Ectodermal cell (in vitro differentiated cells): ENCODE measurements around the gene KRT4. TPM values are rescaled to one million over a fixed set of nuclear protein-coding genes. Genes with fewer than 3 reads are reported as not detected.
"Not testable (repeated sequence)": the region's sequence is repeated elsewhere in the genome, so short reads cannot be mapped to it uniquely, and the experiment has no call there.

ENCODE experiments used
- H3K27ac ChIP-seq: 2 replicates; pipeline ENCODE4 v1.7.0; 2013; ENCODE audit warnings: mild to moderate bottlenecking, low read depth, low read length; ENCODE audit not compliant: insufficient read depth, poor library complexity, severe bottlenecking
- H3K27me3 ChIP-seq: 2 replicates; pipeline ENCODE4 v1.7.0; 2013; ENCODE audit warnings: mild to moderate bottlenecking, low read length; ENCODE audit not compliant: insufficient read depth, control insufficient read depth, poor library complexity, severe bottlenecking
- H3K36me3 ChIP-seq: one replicate; pipeline ENCODE4 v1.7.0; 2013; ENCODE audit warnings: low read length; ENCODE audit not compliant: control insufficient read depth, insufficient read depth
- H3K4me1 ChIP-seq: one replicate; pipeline ENCODE4 v1.7.0; 2013; ENCODE audit warnings: low read length; ENCODE audit not compliant: control insufficient read depth, insufficient read depth
- H3K4me3 ChIP-seq: 2 replicates; pipeline ENCODE4 v1.7.0; 2013; ENCODE audit warnings: low read depth, low read length, control low read depth; ENCODE audit not compliant: insufficient read depth
- H3K9me3 ChIP-seq: 2 replicates; pipeline ENCODE4 v1.7.0; 2013; ENCODE audit warnings: mild to moderate bottlenecking, low read length, moderate library complexity; ENCODE audit not compliant: control insufficient read depth
- WGBS, 2 experiments: methylation state at CpG; one replicate each; pipeline ENCODE4 v1.1.7; 2013; ENCODE audit warnings: missing lambda C conversion rate in 2 of 2; 5-methylcytosine and 5-hydroxymethylcytosine counted together
- polyA plus RNA-seq, 4 experiments: library from polyadenylated mRNA; stranded (reverse); fragments of 50-300 nt; gene quantifications; one replicate each; pipeline ENCODE4 v1.2.3, GENCODE V29; 2013

The KRT4 gene
- polyA plus RNA-seq (2013, experiment 1 of 4): not detected
- polyA plus RNA-seq (2013, experiment 2 of 4): not detected
- not detected for polyA plus RNA-seq (2013, experiment 3 of 4)
- polyA plus RNA-seq (2013, experiment 4 of 4): not detected

DNA sequence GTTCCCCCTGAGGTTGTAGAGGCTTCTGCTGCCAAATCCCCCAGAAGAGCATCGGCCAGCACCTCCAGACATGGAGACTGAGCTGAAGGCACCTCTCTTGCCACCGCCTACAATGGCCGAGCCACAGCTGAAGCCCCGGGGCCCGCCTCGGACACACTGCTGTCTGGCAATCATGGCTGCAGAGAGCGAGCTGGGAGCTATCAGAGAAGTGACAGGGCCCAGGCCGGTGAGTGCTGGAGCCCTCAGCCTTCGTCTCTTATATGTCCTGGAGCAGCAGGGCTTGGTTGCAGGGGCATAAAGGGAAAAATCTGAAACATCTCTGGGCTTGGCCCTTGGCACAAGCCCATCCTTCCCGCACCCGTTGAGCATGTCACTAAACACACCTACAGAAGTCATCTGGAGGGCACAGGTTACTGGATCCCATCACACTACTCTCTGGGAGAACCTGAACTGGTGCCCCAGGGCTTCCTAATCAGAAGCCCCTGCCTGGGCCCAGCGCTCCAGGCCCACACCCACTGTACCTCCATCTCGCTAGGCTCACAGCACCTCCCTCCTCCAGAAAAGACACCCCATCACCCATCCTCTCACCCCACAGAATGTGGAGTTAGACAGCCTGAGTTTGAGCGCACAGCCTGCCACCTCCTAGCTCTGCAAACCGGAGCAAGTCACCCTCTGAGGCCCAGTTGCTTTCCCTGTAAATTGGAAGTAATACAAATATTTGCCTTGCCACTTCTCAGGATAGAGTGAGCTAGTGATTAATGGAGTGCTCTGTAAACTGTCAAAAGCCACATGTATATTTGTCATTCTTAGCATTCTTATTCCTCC is at the start of gene KRT4:
Gene KRT4 (minus strand): TSS at position 232 of the 825 bp plus-strand sequence. CDS start 58 bp downstream, at position 174.
- Histone ChIP-seq H3K4me1 (peaks cover 7% of the 10 kb centered on the region), H3K4me3 (no peak within 1 kb of the TSS), H3K27me3 (no peaks in the 10 kb centered on the region), H3K9me3 (no peaks in the 10 kb centered on the region), H3K27ac (no peak within 1 kb of the TSS), H3K36me3 (no peaks in the 10 kb centered on the region)
- WGBS, 2 experiments: 92 to 93% methylated on average over 15 of the region's 15 CpGs

DNA sequence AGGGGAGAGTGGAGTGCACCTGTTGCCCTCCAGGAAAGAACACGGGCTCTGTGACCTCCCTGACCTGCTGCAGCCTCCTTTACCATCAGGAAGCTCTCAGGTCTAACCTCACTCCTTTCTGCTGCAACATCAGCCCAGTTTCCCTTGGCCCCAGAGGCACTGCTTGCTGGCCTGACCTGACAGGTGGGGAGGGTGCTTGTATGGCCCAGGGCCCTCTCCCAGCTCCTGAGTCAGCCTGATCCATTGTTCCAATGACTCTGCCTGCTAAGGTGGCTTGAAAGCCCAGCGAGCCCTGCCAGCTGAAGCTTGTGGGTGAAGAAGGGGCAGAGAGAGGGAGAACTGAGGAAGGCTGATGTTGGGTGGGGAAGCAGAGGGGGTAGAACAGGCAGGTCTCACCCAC is 48.1 kb upstream of the KRT4 start:
- no peak overlapping the region for H3K4me3 ChIP-seq
- H3K4me1 ChIP-seq: no peaks in the 10 kb centered on the region
- no peaks in the 10 kb centered on the region for H3K36me3 ChIP-seq
- no peak overlapping the region for H3K27ac ChIP-seq
- H3K9me3 ChIP-seq: no peaks in the 10 kb centered on the region
- no peaks in the 10 kb centered on the region for H3K27me3 ChIP-seq
- 86% methylated on average over 2 of the region's 2 CpGs for WGBS, 2 experiments

DNA sequence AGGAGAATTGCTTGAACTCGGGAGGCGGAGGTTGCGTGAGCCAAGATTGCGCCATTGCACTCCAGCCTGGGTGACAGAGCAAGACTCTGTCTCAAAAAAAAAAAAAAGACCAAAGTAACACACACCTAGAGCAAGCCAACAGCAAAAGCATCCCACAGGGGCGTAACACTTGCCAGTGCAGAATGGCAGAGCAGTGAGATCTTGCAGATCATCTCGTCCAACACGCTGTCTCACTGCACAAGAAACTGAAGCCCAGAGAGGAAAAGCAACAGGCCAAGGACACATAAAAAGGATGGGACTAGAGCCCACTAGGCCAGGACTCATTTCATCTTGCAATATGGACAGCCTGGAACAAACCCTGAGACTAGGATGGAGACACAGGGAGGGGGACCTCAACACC is 47.6 kb upstream of the KRT4 start:
- Histone ChIP-seq H3K27me3 (no peaks in the 10 kb centered on the region), H3K4me1 (no peaks in the 10 kb centered on the region), H3K36me3 (no peaks in the 10 kb centered on the region), H3K27ac (no peak overlapping the region), H3K4me3 (no peak overlapping the region), H3K9me3 (no peaks in the 10 kb centered on the region)
- WGBS, 2 experiments: 91 to 96% methylated on average over 7 of the region's 7 CpGs

DNA sequence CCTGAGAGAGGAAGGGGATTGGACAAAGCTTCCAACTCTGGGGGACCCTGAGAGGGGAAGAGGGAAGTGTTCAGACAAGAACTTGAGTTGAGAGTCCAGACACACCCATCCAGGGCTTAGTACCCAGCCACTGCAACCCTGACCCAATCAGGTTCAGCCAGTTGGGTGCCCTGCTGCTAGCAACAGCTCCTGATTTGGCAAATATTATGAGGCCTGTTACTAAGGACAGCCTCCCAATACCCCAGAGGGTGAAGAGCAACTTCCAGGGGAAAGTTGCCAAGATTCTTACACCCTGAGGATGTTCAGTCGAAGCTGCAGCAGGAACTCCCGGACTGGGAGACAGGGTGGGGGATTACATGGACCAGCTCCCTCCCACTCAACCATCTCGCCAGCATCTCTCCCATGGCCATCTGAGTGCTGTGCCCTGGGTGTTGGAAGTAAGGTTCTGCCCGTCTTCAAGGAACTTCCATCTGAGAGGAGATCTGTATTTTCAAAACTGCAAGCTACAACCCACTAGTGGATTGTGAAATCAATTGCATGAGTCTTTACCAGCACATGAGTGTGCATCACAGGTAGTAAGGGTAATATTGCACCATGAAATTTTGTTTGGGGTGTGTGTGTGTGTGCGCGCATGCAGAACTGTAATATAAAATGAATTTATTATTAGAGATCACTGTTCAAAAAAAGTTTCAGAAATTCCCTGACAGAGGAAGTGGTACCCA is 46.3 kb upstream of the KRT4 start:
- H3K36me3 ChIP-seq: no peaks in the 10 kb centered on the region
- no peaks in the 10 kb centered on the region for H3K4me1 ChIP-seq
- WGBS, 2 experiments: 91% methylated on average over 4 of the region's 6 CpGs
- H3K9me3 ChIP-seq: no peaks in the 10 kb centered on the region
- H3K4me3 ChIP-seq: no peak overlapping the region
- H3K27ac ChIP-seq: no peak overlapping the region
- H3K27me3 ChIP-seq: no peaks in the 10 kb centered on the region

DNA sequence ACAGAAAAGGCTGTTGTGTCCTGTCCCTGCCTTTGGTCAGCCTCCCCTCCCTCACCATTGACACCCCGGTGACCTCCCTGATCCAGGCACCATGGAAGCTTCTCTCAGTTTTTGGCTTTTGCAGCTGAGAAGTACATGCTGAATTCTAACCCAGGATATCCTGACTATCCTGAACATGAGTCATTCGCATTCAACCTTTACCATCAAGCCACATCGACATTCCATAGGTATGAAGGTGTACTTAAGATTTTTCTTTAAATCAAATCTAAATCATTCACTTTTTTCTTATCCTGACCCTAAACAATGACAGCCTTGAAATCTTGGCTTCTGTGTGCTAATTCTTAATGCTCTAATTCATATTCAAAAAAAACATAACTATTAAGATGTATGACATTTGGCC is 43.6 kb upstream of the KRT4 start:
- H3K36me3 ChIP-seq: no peaks in the 10 kb centered on the region
- no peaks in the 10 kb centered on the region for H3K4me1 ChIP-seq
- no peaks in the 10 kb centered on the region for H3K27me3 ChIP-seq
- no peaks in the 10 kb centered on the region for H3K9me3 ChIP-seq
- no peak overlapping the region for H3K4me3 ChIP-seq
- 93 to 96% methylated on average over 3 of the region's 3 CpGs for WGBS, 2 experiments
- no peak overlapping the region for H3K27ac ChIP-seq

DNA sequence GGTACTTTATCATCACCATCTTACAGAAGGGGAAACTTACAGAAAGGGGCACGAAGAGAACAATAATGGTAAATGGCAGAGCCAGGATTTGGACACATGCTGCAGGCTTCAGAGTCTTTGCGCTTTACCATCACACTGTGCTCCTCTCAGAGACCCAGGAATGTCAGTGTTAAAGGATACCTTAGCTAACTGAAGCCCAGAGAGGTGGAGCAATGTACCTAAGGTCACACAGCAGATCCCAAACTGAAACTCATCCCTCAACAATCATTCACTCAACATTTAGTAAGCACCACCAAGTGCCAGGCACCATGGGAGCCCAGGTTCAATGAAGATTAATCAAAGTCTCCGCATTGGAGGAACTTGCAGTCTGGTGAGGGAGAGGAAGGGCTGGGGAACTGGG is 42.9 kb upstream of the KRT4 start:
- no peaks in the 10 kb centered on the region for H3K4me1 ChIP-seq
- H3K4me3 ChIP-seq: no peak overlapping the region
- H3K9me3 ChIP-seq: no peaks in the 10 kb centered on the region
- H3K36me3 ChIP-seq: no peaks in the 10 kb centered on the region
- WGBS, 2 experiments: 89 to 93% methylated on average over 3 of the region's 3 CpGs
- H3K27me3 ChIP-seq: no peaks in the 10 kb centered on the region
- no peak overlapping the region for H3K27ac ChIP-seq

DNA sequence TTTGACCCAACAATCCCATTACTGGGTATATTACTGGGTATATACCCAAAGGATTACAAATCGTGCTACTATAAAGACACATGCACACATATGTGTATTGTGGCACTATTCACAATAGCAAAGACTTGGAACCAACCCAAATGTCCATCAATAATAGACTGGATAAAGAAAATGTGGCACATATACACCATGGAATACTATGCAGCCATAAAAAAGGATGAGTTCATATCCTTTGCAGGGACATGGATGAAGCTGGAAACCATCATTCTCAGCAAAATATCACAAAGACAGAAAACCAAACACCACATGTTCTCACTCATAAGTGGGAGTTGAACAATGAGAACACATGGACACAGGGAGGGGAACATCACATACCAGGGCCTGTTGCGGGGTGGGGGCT is 42.2 kb upstream of the KRT4 start:
- H3K27ac ChIP-seq, H3K36me3 ChIP-seq, H3K9me3 ChIP-seq, H3K4me3 ChIP-seq, H3K27me3 ChIP-seq, H3K4me1 ChIP-seq: not testable (repeated sequence)
- 98 to 100% methylated on average over 1 to 2 of the region's 2 CpGs for WGBS, 2 experiments

DNA sequence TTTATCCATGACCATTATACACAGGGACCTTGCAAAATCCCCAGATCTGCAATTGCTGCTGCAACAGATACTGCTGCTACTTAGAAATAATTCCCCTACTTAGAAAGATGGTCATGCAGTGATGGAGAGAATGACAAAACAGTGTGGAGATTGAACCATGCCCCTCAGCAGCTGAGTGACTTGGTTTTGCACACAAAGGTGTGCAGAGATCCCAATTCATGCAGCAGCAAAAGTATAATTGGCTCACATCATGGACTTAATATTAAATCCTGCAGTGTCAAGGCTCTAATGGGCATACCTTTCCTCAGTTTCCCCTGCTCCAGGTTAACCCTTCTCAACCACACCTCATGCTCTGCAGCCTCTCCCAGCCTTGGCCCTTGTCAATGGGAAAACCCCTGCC is 37.9 kb upstream of the KRT4 start:
- Histone ChIP-seq H3K4me3 (no peak overlapping the region), H3K36me3 (no peaks in the 10 kb centered on the region), H3K9me3 (no peaks in the 10 kb centered on the region), H3K27me3 (no peaks in the 10 kb centered on the region), H3K4me1 (no peaks in the 10 kb centered on the region), H3K27ac (no peak overlapping the region)

DNA sequence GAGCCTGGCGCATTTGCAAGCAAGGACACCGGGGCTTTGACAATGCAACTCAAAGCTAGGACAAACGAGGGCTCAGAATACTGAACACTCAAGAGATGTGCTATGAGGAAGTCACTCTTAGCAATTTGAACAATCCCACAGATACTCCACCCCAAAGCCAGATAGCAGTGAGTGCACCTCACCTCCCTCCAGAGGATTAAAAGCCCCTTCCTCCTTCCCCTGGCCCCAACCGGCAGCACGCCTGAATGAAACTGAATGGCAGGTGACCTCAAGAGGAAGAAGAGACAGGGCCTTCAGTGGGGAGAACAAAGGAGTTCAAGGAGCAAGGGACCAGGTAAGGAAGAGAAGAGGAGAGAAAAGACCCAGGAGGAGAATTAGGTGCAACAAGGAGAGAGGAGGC is 36.8 kb upstream of the KRT4 start:
- H3K9me3 ChIP-seq: no peaks in the 10 kb centered on the region
- no peaks in the 10 kb centered on the region for H3K4me1 ChIP-seq
- no peak overlapping the region for H3K4me3 ChIP-seq
- no peaks in the 10 kb centered on the region for H3K27me3 ChIP-seq
- H3K36me3 ChIP-seq: no peaks in the 10 kb centered on the region
- 79 to 82% methylated on average over 5 of the region's 5 CpGs for WGBS, 2 experiments
- H3K27ac ChIP-seq: no peak overlapping the region

DNA sequence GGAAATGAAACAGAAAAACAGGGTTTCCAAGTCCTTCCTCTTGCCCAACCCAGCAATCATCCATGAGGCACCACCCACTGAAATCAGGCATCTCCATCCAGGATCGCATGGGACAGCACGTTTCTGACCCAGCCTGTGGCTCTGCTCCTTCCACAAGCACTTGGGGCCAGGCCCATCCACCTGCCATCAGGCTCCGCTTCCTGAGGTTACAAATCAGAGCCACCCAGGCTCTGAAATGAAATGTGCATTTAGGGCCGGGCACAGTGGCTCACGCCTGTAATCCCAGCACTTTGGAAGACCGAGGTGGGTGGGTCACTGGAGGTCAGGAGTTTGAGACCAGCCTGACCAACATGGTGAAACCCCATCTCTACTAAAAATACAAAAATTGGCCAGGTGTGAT is 35.6 kb upstream of the KRT4 start:
- Histone ChIP-seq H3K27me3 (no peaks in the 10 kb centered on the region), H3K27ac (no peak overlapping the region), H3K9me3 (no peaks in the 10 kb centered on the region), H3K4me3 (no peak overlapping the region), H3K36me3 (no peaks in the 10 kb centered on the region), H3K4me1 (no peaks in the 10 kb centered on the region)
- 89 to 94% methylated on average over 6 of the region's 6 CpGs for WGBS, 2 experiments
